Loucy (cell line): ENCODE results near the gene APOBEC3F.
"Not testable (repeated sequence)": the region's sequence is repeated elsewhere in the genome, so short reads cannot be mapped to it uniquely, and the experiment has no call there.

Source experiments
- EZH2phosphoT487 ChIP-seq: fragments of 200-600 bp; IDR thresholded peaks from 2 replicates; pipeline ENCODE4 v1.6.1; 2018; ENCODE audit warnings: antibody characterized with exemption, mild to moderate bottlenecking, moderate library complexity, borderline replicate concordance
- TF ChIP-seq, protein P1 (sequence below): fragments of 200-600 bp; sonication (generic); conservative IDR thresholded peaks from 2 replicates; pipeline ENCODE4 v1.5.1; 2014; ENCODE audit warnings: mild to moderate bottlenecking, antibody characterized with exemption, low read length

DNA sequence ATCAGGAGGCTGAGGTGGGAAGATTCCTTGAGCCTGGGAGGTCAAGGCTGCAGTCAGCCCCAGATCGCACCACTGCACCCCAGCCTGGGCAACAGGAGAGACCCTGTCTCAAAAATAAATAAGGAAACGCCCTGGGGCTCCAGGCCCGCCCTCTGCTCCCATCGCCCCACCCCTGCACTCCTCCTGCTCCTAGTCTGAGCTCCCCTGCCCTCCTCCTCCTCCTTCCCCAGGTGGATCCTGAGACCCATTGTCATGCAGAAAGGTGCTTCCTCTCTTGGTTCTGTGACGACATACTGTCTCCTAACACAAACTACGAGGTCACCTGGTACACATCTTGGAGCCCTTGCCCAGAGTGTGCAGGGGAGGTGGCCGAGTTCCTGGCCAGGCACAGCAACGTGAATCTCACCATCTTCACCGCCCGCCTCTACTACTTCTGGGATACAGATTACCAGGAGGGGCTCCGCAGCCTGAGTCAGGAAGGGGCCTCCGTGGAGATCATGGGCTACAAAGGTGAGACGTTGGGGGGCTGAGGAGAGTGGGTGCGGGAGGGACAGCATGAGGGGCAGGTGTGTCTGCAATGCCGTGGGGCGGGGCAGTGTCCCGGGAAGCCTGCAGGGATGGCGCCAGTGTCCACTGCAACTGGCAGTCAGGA lies 11.3 kb downstream of the APOBEC3F start:
- TF ChIP-seq, protein P1, sequence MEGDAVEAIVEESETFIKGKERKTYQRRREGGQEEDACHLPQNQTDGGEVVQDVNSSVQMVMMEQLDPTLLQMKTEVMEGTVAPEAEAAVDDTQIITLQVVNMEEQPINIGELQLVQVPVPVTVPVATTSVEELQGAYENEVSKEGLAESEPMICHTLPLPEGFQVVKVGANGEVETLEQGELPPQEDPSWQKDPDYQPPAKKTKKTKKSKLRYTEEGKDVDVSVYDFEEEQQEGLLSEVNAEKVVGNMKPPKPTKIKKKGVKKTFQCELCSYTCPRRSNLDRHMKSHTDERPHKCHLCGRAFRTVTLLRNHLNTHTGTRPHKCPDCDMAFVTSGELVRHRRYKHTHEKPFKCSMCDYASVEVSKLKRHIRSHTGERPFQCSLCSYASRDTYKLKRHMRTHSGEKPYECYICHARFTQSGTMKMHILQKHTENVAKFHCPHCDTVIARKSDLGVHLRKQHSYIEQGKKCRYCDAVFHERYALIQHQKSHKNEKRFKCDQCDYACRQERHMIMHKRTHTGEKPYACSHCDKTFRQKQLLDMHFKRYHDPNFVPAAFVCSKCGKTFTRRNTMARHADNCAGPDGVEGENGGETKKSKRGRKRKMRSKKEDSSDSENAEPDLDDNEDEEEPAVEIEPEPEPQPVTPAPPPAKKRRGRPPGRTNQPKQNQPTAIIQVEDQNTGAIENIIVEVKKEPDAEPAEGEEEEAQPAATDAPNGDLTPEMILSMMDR, result not testable (repeated sequence)
- not testable (repeated sequence) for TF ChIP-seq EZH2phosphoT487
